GM19463 (cell line): ENCODE results near the gene OR4M1.
"Not testable (repeated sequence)": the region's sequence is repeated elsewhere in the genome, so short reads cannot be mapped to it uniquely, and the experiment has no call there.

Source experiments
- ATAC-seq: cut with Tn5 transposase; IDR thresholded peaks from one replicate; pipeline ENCODE4 v1.9.1; 2021; ENCODE audit warnings: mild to moderate bottlenecking, moderate library complexity; ENCODE audit not compliant: unreplicated experiment

Gene OR4M1

GRCh38 chr14:19773204-19773603 is at the start of gene OR4M1:
Gene OR4M1, plus strand, starts transcription at chr14:19773504. Its CDS starts 6,819 bp downstream, at chr14:19780323.
- not testable (repeated sequence) for ATAC-seq

DNA sequence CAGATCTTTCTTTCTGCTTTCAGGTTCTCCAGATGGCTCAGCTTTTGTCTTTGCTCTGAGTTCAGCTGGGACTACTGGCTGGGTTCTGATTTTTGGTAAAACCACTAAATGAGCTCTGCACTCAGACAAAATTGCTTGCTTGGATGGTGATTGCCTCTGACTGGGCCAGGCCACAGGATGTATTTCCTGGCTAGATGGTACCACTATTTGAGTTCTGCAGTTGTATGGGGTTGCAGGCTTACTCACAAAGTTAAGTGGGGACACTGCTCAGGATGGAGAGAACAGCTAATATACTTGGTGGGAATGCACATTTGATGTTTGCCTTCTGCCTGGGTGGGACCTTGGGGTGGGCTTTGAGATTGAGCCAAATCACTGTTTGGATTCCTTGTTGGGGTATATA is 43.9 kb upstream of the OR4M1 start:
- ATAC-seq, result no peak

GRCh38 chr14:19729763-19730162 is 43.5 kb upstream of the OR4M1 start:
- no peak for ATAC-seq

DNA sequence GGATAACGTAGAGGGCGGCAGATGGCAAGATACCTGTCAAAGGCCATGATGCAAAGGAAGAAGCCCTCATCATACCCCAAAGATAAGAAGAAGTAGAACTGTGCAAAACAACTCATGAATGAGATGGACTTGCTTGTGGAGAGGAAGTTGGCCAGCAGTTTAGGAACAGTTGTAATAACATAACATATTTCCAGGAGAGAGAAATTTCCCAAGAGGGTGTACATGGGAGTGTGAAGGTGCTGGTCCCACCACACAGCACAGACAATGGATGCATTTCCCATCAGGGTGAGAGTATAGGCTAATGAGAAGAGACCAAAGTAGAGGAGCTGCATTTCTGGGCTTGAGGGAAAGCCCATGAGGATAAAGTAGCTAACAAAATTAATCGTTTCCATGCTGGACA is 39.4 kb upstream of the OR4M1 start:
- ATAC-seq, result not testable (repeated sequence)

DNA sequence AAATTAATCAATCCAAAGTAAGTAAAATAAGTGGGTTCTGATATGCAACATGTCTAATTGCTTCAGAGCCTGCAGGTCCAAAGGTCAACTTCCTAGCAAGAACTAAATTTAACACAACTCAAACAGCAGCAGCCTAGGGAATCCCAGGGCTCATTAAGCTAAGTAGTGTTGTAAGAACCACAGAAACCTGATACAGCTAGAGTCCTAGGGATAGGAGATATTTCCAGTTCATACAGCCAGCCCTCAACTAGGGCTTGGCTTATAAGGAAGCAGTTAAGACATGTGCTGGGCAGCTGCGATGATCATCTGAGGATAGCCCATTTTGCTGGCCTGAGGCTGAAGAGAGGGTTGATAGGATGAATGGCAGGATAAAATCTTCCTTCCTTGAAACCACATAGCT is 30.0 kb upstream of the OR4M1 start, which contains the start of gene OR4Q3:
Gene OR4Q3 (plus strand): TSS at position 316 of the 400 bp plus-strand sequence.
- ATAC-seq, result no peak

DNA sequence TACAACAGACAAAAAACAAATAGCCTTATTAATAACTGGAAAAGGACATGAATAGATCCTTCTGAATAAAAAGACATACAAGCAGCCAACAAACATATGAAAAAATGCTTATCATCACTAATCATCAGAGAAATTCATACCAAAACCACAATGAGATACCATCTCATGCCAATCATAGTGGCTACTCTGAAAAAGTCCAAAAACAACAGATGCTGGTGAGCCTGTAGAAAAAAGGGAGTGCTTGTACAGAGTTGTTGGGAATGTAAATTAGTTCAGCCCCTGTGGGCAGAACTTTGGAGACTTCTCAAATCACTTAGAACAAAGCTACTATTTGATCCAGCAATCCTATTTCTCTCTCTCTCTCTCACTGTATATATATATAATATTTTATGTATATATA is 21.0 kb upstream of the OR4M1 start:
- not testable (repeated sequence) for ATAC-seq

- no peak for ATAC-seq
These were observed 19.1 kb upstream of the OR4M1 start for GRCh38 chr14:19754172-19754571.

GRCh38 chr14:19771491-19771890 is 1.8 kb upstream of the OR4M1 start:
- ATAC-seq, result not testable (repeated sequence)

GRCh38 chr14:19771895-19772430 is 1.3 kb upstream of the OR4M1 start:
- ATAC-seq, result no peak

DNA sequence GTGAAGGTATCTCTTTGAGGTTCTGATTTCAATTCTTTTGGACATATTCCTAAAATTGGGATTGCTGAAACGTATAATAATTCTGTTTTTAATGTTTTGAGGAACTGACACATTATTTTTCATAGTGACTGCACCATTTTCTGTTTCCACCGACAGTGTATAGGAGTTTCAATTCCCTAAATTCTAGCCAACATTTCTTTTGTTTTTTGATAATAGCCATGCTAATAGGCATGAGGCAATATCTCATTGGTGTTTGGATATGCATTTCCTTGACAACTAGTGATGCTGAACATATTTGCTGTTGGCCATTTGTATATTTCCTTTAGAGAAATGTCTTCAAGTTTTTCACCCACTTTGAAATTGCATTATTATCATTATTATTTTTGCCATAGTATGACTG is 850 bp upstream of the OR4M1 start:
- not testable (repeated sequence) for ATAC-seq

GRCh38 chr14:19775587-19775986 is 2.3 kb downstream of the OR4M1 start:
- ATAC-seq, result no peak

- ATAC-seq, result not testable (repeated sequence)
These were observed 12.5 kb downstream of the OR4M1 start for GRCh38 chr14:19785848-19786247.

DNA sequence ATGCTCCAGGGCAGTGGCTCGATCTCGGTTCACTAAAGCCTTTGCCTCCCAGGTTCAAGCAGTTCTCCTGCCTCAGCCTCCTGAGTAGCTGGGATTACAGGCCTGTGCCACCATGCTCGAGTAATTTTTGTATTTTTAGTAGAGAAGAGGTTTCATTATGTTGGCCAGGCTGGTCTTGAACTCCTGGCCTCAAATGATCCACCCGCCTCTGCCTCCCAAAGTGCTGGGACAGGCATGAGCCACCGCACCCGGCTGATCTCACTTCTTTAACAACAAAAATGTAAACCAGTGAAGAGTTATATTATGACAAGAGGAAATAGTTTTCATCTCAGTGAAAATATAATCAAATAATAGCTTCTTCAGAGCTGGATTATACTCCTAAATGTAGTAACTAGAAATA is 14.0 kb downstream of the OR4M1 start:
- not testable (repeated sequence) for ATAC-seq

- not testable (repeated sequence) for ATAC-seq
These were observed 14.8 kb downstream of the OR4M1 start for GRCh38 chr14:19788150-19788549.

- not testable (repeated sequence) for ATAC-seq
These were observed 23.3 kb downstream of the OR4M1 start for GRCh38 chr14:19796520-19797108.

GRCh38 chr14:19799880-19800279 is 26.6 kb downstream of the OR4M1 start:
- no peak for ATAC-seq

- ATAC-seq, result no peak
These were observed 27.2 kb downstream of the OR4M1 start for GRCh38 chr14:19800282-19801117.

DNA sequence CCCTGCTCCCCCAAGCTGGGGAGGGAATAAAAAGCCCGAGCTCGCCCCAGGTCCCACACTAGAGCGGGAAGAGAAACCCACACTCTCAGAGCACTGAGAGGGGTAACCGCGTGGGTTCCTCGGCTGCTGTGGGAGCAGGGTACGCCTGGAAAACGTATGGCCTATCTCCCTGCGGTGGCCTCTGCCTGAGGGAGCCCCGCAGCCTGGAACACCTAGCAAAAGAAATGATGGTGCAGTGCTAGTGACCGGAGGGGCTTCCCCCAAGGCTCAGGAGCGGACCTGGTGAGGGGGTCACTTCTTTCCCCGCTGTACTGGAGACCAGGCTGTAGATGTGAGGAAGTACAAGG is 27.8 kb downstream of the OR4M1 start:
- no peak for ATAC-seq

GRCh38 chr14:19803470-19803869 is 30.2 kb downstream of the OR4M1 start, which contains the start of gene OR4N2:
Gene OR4N2, plus strand, starts transcription at chr14:19803770. Its CDS starts 23,679 bp downstream, at chr14:19827449.
- not testable (repeated sequence) for ATAC-seq

DNA sequence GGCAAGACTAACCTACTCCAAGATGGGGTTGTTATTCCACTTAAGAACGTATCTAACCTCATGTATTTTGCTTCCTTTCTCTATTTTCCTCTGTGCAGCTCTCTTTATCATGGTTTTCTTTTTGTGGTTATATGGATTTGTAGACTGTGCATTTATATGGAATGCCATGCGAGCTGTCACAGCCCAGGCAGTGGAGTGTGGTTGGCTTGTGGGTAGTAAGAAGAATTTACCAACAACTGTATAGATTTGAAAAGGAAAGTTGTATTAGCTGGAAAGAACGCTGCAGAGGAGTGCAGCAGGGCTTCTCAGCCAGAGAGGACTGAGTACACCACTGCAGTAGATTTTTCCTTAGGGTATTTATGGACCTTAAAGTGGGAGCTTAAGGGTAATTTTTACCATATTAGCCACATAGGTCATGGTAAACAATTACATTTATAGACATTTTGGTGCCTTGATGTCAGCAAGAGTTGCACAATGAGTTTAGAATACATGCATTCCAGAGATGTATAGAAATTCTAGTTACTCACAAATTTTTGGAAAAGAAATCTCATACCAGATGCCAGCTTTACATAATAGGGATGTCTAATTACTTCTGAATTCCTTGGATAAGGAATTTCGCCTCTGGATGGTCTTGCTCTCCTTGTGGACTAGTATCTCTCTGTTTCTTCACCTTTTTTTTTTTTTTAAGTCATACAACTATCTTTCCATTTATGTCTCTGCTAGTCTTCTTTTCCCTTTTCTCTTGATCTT is 40.0 kb downstream of the OR4M1 start:
- ATAC-seq, result not testable (repeated sequence)

- ATAC-seq, result not testable (repeated sequence)
These were observed 46.6 kb downstream of the OR4M1 start for GRCh38 chr14:19819879-19820278.
